HEK293 (cell line): ENCODE measurements around the gene WSCD2.

Experiments
- CTCF ChIA-PET: fragments of 350-600 bp; formaldehyde crosslinking; extraction: SDS; loops from one replicate; lab custom pipeline; 2021; ENCODE audit warnings: antibody characterized with exemption; lab: Yijun Ruan, JAX
- POLR2A ChIA-PET: fragments of 300-600 bp; formaldehyde crosslinking; extraction: SDS; loops from one replicate; lab custom pipeline; 2020; ENCODE audit warnings: antibody characterized with exemption, inconsistent platforms; lab: Yijun Ruan, JAX
- H3K27ac ChIP-seq: fragments of 200-500 bp; sonication (Bioruptor generic); 2 replicates; pipeline ENCODE4 v1.5.1; 2014; ENCODE audit warnings: low read depth, low read length, control low read depth, inconsistent platforms; ENCODE audit errors: extremely low read depth
- H3K36me3 ChIP-seq, 2 experiments: fragments of 200-500 bp in 1 of 2; sonication (Bioruptor generic) in 1 of 2; 1 replicate in 1 of 2; 2 replicates in 1 of 2; pipeline ENCODE4 v1.5.1; 2014 to 2017; ENCODE audit warnings: inconsistent platforms in 2 of 2, low read length in 2 of 2; ENCODE audit not compliant: control insufficient read depth in 2 of 2, insufficient read depth in 1 of 2
- H3K4me1 ChIP-seq: fragments of 200-500 bp; sonication (Bioruptor generic); 2 replicates; pipeline ENCODE4 v1.5.1; 2014; ENCODE audit warnings: mild to moderate bottlenecking, low read length, inconsistent platforms; ENCODE audit not compliant: control insufficient read depth, insufficient read depth
- H3K4me3 ChIP-seq: 2 replicates; pipeline ENCODE4 v1.5.1; 2011; ENCODE audit warnings: low read depth, mild to moderate bottlenecking, control low read depth, low read length, moderate library complexity
- H3K9me3 ChIP-seq: fragments of 200-500 bp; sonication (Bioruptor generic); 2 replicates; pipeline ENCODE4 v1.5.1; 2014; ENCODE audit warnings: low read depth, low read length, inconsistent platforms; ENCODE audit not compliant: control insufficient read depth, insufficient read depth
- BCL11B ChIP-seq: fragments of 450-650 bp; formaldehyde crosslinking; IDR thresholded peaks from 2 replicates; pipeline ENCODE4 v1.5.1; 2016; ENCODE audit warnings: low read depth, missing biosample characterization, missing genetic modification characterization
- ELK4 ChIP-seq: IDR thresholded peaks from 2 replicates; pipeline ENCODE4 v1.6.1; 2011; ENCODE audit warnings: mild to moderate bottlenecking, low read depth, low read length, borderline replicate concordance
- FEZF1 ChIP-seq: fragments of 450-650 bp; formaldehyde crosslinking; IDR thresholded peaks from 2 replicates; pipeline ENCODE4 v1.5.1; 2016; ENCODE audit warnings: missing biosample characterization, missing genetic modification characterization
- GLIS1 ChIP-seq: fragments of 450-650 bp; formaldehyde crosslinking; IDR thresholded peaks from 2 replicates; pipeline ENCODE4 v1.5.1; 2016; ENCODE audit warnings: missing biosample characterization, missing genetic modification characterization
- KLF8 ChIP-seq: fragments of 450-650 bp; formaldehyde crosslinking; IDR thresholded peaks from 2 replicates; pipeline ENCODE4 v1.5.1; 2016; ENCODE audit warnings: missing biosample characterization, missing genetic modification characterization
- PRDM2 ChIP-seq: fragments of 450-650 bp; formaldehyde crosslinking; IDR thresholded peaks from 2 replicates; pipeline ENCODE4 v1.5.1; 2016; ENCODE audit warnings: missing biosample characterization, missing genetic modification characterization, borderline replicate concordance
- TCF7L2 ChIP-seq: IDR thresholded peaks from 2 replicates; pipeline ENCODE4 v1.6.1; 2011; ENCODE audit warnings: low read depth, mild to moderate bottlenecking, inconsistent platforms, low read length, moderate library complexity, borderline replicate concordance
- ZBTB21 ChIP-seq: fragments of 450-650 bp; formaldehyde crosslinking; IDR thresholded peaks from 2 replicates; pipeline ENCODE4 v1.5.1; 2017; ENCODE audit warnings: missing biosample characterization, missing genetic modification characterization
- ZBTB48 ChIP-seq: fragments of 450-650 bp; formaldehyde crosslinking; IDR thresholded peaks from 2 replicates; pipeline ENCODE4 v1.5.1; 2016; ENCODE audit warnings: missing biosample characterization, missing genetic modification characterization
- ZFP69B ChIP-seq: fragments of 450-650 bp; formaldehyde crosslinking; IDR thresholded peaks from 2 replicates; pipeline ENCODE4 v1.5.1; 2016; ENCODE audit warnings: missing biosample characterization, missing genetic modification characterization
- ZIC2 ChIP-seq: fragments of 450-650 bp; formaldehyde crosslinking; IDR thresholded peaks from 2 replicates; pipeline ENCODE4 v1.5.1; 2016; ENCODE audit warnings: missing biosample characterization, missing genetic modification characterization
- ZNF121 ChIP-seq: fragments of 450-650 bp; formaldehyde crosslinking; IDR thresholded peaks from 2 replicates; pipeline ENCODE4 v1.5.1; 2016; ENCODE audit warnings: missing biosample characterization, missing genetic modification characterization
- ZNF132 ChIP-seq: fragments of 450-650 bp; formaldehyde crosslinking; IDR thresholded peaks from 2 replicates; pipeline ENCODE4 v1.5.1; 2017; ENCODE audit warnings: missing biosample characterization, missing genetic modification characterization, borderline replicate concordance
- ZNF184 ChIP-seq: fragments of 450-650 bp; IDR thresholded peaks from 2 replicates; pipeline ENCODE4 v1.5.1; 2018; ENCODE audit warnings: missing biosample characterization, mild to moderate bottlenecking, missing genetic modification characterization
- ZNF23 ChIP-seq: fragments of 450-650 bp; formaldehyde crosslinking; IDR thresholded peaks from 2 replicates; pipeline ENCODE4 v1.5.1; 2016; ENCODE audit warnings: missing biosample characterization, missing genetic modification characterization, borderline replicate concordance
- ZNF274 ChIP-seq, 2 experiments: fragments of 200-500 bp in 1 of 2; fragments of 450-650 bp in 1 of 2; sonication (Bioruptor generic) in 1 of 2; formaldehyde crosslinking in 1 of 2; IDR thresholded peaks; 2 replicates each; pipeline versions ENCODE4 v1.5.1 to v1.6.1; 2014 to 2016; ENCODE audit warnings: borderline replicate concordance in 1 of 2, inconsistent platforms in 1 of 2, low read length in 1 of 2, missing biosample characterization in 1 of 2, missing genetic modification characterization in 1 of 2
- ZNF362 ChIP-seq: fragments of 450-650 bp; formaldehyde crosslinking; IDR thresholded peaks from 2 replicates; pipeline ENCODE4 v1.5.1; 2016; ENCODE audit warnings: missing biosample characterization, missing genetic modification characterization
- ZNF585B ChIP-seq: fragments of 450-650 bp; formaldehyde crosslinking; IDR thresholded peaks from 2 replicates; pipeline ENCODE4 v1.5.1; 2016; ENCODE audit warnings: missing biosample characterization, missing genetic modification characterization
- ZNF654 ChIP-seq: fragments of 450-650 bp; formaldehyde crosslinking; IDR thresholded peaks from 2 replicates; pipeline ENCODE4 v1.5.1; 2016; ENCODE audit warnings: low read depth, missing biosample characterization, missing genetic modification characterization
- ZNF664 ChIP-seq: fragments of 450-650 bp; formaldehyde crosslinking; IDR thresholded peaks from 2 replicates; pipeline ENCODE4 v1.5.1; 2016; ENCODE audit warnings: missing biosample characterization, missing genetic modification characterization
- ZNF707 ChIP-seq: fragments of 450-650 bp; formaldehyde crosslinking; IDR thresholded peaks from 2 replicates; pipeline ENCODE4 v1.5.1; 2016; ENCODE audit warnings: missing biosample characterization, missing genetic modification characterization

WSCD2 gene

GRCh38 chr12:108187831-108188230 lies 58.7 kb downstream of the WSCD2 start:
- Histone ChIP-seq H3K36me3 (no peaks in the 10 kb centered on the region), H3K4me1 (no peaks in the 10 kb centered on the region), H3K27ac (no peak overlapping the region), H3K4me3 (no peak overlapping the region), H3K9me3 (no peaks in the 10 kb centered on the region)
- ChIA-PET POLR2A (no interaction called here), CTCF (interaction anchor here (0.5 kb wide), 1 partner anchor 332 kb away, joined by 5 read pairs; no protein-coding TSS in a partner anchor)
- TF ChIP-seq KLF8 (tag by site-specific recombination): no peak
- TF ChIP-seq FEZF1 (tag by site-specific recombination): no peak
- TF ChIP-seq ZNF362: no peak
- TF ChIP-seq ZNF274 (IDR thresholded peaks at IDR 0.05; ENCODE audit: low read length): no peak
- no peak for TF ChIP-seq ZNF274 (tag by site-specific recombination; IDR thresholded peaks at IDR 0.05; ENCODE audit: borderline replicate concordance)
- TF ChIP-seq ZFP69B (tag by site-specific recombination): no peak
- no peak for TF ChIP-seq ZNF654 (tag by site-specific recombination)
- no peak for TF ChIP-seq ZBTB48
- TF ChIP-seq ZNF707: no peak
- TF ChIP-seq ZNF664 (tag by site-specific recombination): no peak
- no peak for TF ChIP-seq ZNF23 (tag by site-specific recombination)
- no peak for TF ChIP-seq ZNF132 (tag by site-specific recombination)
- no peak for TF ChIP-seq BCL11B (tag by site-specific recombination)
- TF ChIP-seq ZNF184 (tag by site-specific recombination): no peak

GRCh38 chr12:108190529-108190928 lies 61.4 kb downstream of the WSCD2 start:
- CTCF ChIA-PET: interaction anchor here (0.6 kb wide), 1 partner anchor 16 kb away, joined by 3 read pairs; no protein-coding TSS in a partner anchor
- no peak overlapping the region for H3K27ac ChIP-seq
- TF ChIP-seq GLIS1: peak; percentile 67
- TF ChIP-seq ZIC2 (tag by site-specific recombination): peak; percentile 7; the same call in 1 of the 2 replicates
- TF ChIP-seq ZNF121 (tag by site-specific recombination): no peak
- no peak for TF ChIP-seq TCF7L2
- no peaks in the 10 kb centered on the region for H3K36me3 ChIP-seq
- H3K4me1 ChIP-seq: no peaks in the 10 kb centered on the region
- POLR2A ChIA-PET: no interaction called here
- no peaks in the 10 kb centered on the region for H3K9me3 ChIP-seq
- H3K4me3 ChIP-seq: no peak overlapping the region

- CTCF ChIA-PET: interaction anchor here (1.4 kb wide), 1 partner anchor 127 kb away, joined by 4 read pairs; no protein-coding TSS in a partner anchor
- no peak overlapping the region for H3K27ac ChIP-seq
- POLR2A ChIA-PET: no interaction called here
- no peak for TF ChIP-seq ZNF121 (tag by site-specific recombination)
- no peak for TF ChIP-seq ELK4
- TF ChIP-seq ZBTB21 (tag by site-specific recombination): no peak
- no peak for TF ChIP-seq ZNF585B (tag by site-specific recombination)
- no peak for TF ChIP-seq ZFP69B (tag by site-specific recombination)
- no peak for TF ChIP-seq PRDM2
- no peaks in the 10 kb centered on the region for H3K4me1 ChIP-seq
- H3K4me3 ChIP-seq: no peak overlapping the region
- H3K36me3 ChIP-seq: no peaks in the 10 kb centered on the region
- H3K9me3 ChIP-seq: no peaks in the 10 kb centered on the region
Measured at GRCh38 chr12:108191086-108191485, 62.0 kb downstream of the WSCD2 start.
